ENCODE data around the gene TMEM131L.
"Not testable (repeated sequence)": the region's sequence is repeated elsewhere in the genome, so short reads cannot be mapped to it uniquely, and the experiment has no call there.

Gene TMEM131L

DNA sequence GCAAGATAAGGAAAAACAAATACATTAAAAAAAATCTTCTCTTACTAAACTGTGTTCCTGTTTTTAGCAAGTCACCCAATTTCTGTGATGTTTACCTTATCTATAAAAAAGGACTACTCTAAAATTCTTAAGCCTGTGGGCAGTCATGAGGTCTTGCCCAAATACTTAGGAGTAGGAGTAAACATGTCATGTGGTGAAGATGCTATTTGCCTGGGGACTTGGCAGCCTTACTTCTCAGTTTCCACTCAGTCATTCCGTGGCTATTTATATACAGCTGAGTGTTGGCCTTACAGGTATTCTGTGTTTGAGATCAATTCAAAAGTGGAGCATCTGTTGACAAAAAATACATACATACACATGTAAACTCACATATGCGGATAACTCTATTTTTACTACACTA, 128.1 kb downstream of the TMEM131L start:
- Histone ChIP-seq H3K27ac (no peak overlapping the region), H3K4me2 (no peak overlapping the region)

DNA sequence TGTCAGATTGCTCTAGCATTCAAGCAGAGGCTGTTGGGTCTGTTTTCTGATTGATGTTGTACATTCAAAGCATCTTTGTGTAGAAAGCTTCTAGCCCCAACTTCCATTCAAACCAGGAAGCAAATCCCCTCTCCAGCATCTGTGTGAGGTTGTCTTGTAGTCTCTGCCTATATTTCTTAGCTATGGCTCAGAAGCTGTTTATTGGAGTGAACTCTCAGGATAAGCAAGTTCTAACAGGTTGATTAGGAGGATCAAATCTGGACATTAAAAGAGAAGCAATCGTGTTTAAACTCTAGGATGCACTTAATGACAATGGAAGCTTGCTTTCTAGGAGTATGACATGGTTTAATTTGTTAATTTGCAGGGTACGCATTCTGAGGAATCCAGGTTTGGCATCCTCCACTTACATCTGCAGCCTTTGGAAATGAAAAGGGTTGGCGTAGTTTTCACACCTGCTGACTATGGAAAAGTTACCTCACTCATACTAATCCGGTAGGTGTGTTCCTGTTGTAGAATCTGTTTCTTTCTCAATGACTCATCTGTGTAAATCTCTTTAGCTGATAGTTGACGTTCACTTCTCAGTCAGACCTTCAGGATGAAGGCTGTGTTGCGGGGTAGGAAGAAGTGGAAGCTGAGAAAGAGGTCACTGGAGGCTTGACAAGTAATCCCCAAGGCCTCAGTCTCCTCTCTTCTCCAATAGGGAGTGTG, 129.9 kb downstream of the TMEM131L start:
- Histone ChIP-seq H3K9me3 (replicated peaks in 1 of 11) (no peaks in the 10 kb centered on the region), H3K27ac (0 out of 22 replicates have a peak overlapping the region, but pooled peaks of 1 of the 11 experiments have one; percentile 20), H3K36me3 (peaks cover 80 to 100% (median 97%) of the 10 kb centered on the region in 11 experiments), H3K27me3 (no peaks in the 10 kb centered on the region), H3K9ac (no peak overlapping the region), H4K20me1 (peaks cover 0 to 18% (median 0%) of the 10 kb centered on the region in 11 experiments; a peak in 5 of 22 replicates), H3K4me1 (peaks cover 0 to 12% (median 0%) of the 10 kb centered on the region in 10 experiments; a peak in 6 of 20 replicates), H3K4me3 (no peak overlapping the region), H3K4me2 (no peak overlapping the region)
- TF ChIP-seq Cebpa-rat (IDR thresholded peaks at IDR 0.05) = no peak

More for the DNA sequence above, 128.1 kb downstream of the TMEM131L start:
- H3K36me3 ChIP-seq = peaks cover 88 to 100% (median 97%) of the 10 kb centered on the region in 11 experiments
- H3K27me3 ChIP-seq = no peaks in the 10 kb centered on the region
- H3K4me1 ChIP-seq = no peaks in the 10 kb centered on the region
- peaks cover 0 to 18% (median 0%) of the 10 kb centered on the region in 11 experiments; a peak in 5 of 22 replicates for H4K20me1 ChIP-seq
- no peak for TF ChIP-seq Cebpa-rat (IDR thresholded peaks at IDR 0.05)
- H3K9ac ChIP-seq = no peak overlapping the region
- H3K9me3 ChIP-seq (replicated peaks in 1 of 11) = no peaks in the 10 kb centered on the region
- H3K4me3 ChIP-seq = no peak overlapping the region

DNA sequence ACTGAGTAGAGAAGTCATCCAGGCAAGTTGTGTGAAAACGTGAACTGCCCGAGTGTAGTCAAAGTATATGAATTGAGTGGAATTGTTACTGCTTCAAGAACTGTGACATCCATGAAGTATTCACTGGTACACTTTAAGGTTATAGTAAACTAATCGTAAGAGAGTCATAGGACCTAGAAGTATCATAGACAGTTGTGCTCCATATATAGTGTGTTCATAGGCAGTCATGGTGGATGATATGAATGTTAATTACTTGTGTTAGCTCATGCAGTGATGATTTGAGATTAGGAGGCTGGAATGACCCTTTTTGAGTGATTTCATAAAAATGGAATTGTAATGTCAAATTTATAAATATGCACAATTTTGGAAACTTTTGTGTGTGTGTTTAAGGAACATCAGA, 136.6 kb downstream of the TMEM131L start:
- H3K9ac ChIP-seq = no peak overlapping the region
- peaks cover 0 to 42% (median 8%) of the 10 kb centered on the region in 11 experiments; a peak in 8 of 22 replicates for H4K20me1 ChIP-seq
- H3K36me3 ChIP-seq = peaks cover 89 to 100% (median 100%) of the 10 kb centered on the region in 11 experiments
- H3K27me3 ChIP-seq = no peaks in the 10 kb centered on the region
- H3K9me3 ChIP-seq (replicated peaks in 1 of 11) = peaks cover 0 to 6% (median 0%) of the 10 kb centered on the region in 11 experiments; a peak in 1 of 22 replicates
- H3K27ac ChIP-seq = no peak overlapping the region
- peaks cover 0 to 12% (median 0%) of the 10 kb centered on the region in 10 experiments; a peak in 6 of 20 replicates for H3K4me1 ChIP-seq
- no peak overlapping the region for H3K4me3 ChIP-seq
- H3K4me2 ChIP-seq = no peak overlapping the region
- no peak for TF ChIP-seq Cebpa-rat (IDR thresholded peaks at IDR 0.05)

DNA sequence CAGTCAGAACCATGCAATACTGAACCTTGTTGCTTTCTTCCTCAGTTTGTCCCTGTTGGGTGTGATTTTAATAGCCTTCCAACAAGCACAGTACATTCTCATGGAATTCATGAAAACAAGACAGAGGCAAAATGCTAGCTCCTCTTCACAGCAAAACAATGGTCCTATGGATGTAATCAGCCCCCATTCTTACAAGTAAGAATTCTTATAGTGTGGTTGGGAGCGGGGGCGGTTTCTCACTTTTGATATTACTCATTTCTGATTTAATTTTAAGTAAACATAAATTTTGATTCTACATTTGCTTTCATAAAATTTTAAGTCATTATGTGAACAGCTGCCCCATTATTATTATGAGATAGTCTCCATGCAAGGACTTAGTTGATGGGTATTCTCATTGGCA, 137.1 kb downstream of the TMEM131L start:
- Histone ChIP-seq H4K20me1 (peaks cover 0 to 46% (median 10%) of the 10 kb centered on the region in 11 experiments; a peak in 8 of 22 replicates), H3K27me3 (no peaks in the 10 kb centered on the region), H3K27ac (no peak overlapping the region), H3K9me3 (replicated peaks in 1 of 11) (peaks cover 0 to 8% (median 0%) of the 10 kb centered on the region in 11 experiments; a peak in 1 of 22 replicates), H3K4me1 (peaks cover 0 to 12% (median 0%) of the 10 kb centered on the region in 10 experiments; a peak in 6 of 20 replicates), H3K36me3 (peaks cover 89 to 100% (median 100%) of the 10 kb centered on the region in 11 experiments), H3K9ac (no peak overlapping the region), H3K4me3 (no peak overlapping the region), H3K4me2 (no peak overlapping the region)
- TF ChIP-seq Cebpa-rat (IDR thresholded peaks at IDR 0.05) = no peak

DNA sequence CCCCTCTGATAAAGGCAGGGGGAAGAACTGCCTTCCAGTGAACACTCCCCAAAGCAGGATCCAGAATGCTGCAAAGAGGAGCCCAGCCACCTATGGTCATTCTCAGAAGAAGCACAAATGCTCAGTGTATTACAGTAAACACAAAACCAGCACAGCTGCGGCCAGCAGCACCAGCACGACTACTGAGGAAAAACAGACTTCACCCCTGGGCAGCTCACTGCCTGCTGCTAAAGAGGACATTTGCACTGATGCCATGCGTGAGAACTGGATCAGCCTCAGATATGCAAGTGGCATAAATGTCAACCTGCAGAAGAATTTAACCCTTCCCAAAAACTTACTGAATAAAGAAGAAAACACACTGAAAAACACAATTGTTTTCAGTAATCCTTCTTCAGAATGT, 137.7 kb downstream of the TMEM131L start:
- H3K4me1 ChIP-seq = peaks cover 0 to 13% (median 2%) of the 10 kb centered on the region in 10 experiments; a peak in 9 of 20 replicates
- peaks cover 84 to 100% (median 100%) of the 10 kb centered on the region in 11 experiments for H3K36me3 ChIP-seq
- H3K27me3 ChIP-seq = no peaks in the 10 kb centered on the region
- H4K20me1 ChIP-seq = peaks cover 0 to 51% (median 10%) of the 10 kb centered on the region in 11 experiments; a peak in 8 of 22 replicates
- H3K9ac ChIP-seq = no peak overlapping the region
- H3K27ac ChIP-seq = no peak overlapping the region
- no peak overlapping the region for H3K4me2 ChIP-seq
- TF ChIP-seq Cebpa-rat (IDR thresholded peaks at IDR 0.05) = no peak
- H3K4me3 ChIP-seq = no peak overlapping the region
- H3K9me3 ChIP-seq (replicated peaks in 1 of 11) = peaks cover 0 to 10% (median 0%) of the 10 kb centered on the region in 11 experiments; a peak in 6 of 22 replicates

DNA sequence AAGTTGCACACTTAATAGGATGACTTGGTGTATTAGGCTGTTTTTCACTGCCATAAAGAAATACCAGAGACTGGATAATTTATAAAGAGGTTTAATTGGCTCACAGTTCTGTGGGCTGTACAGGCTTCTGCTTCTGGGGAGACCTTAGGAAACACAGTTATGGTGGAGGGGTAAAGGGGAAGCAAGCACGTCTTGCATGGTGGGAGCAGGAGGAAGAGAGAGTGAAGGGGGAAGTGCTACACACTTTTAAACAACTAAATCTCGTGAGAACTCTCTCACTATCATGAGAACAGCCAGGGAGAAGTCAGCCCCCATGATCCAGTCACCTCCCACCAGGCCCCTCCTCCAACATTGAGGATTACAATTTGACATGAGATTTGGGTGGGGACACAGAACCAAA, 142.9 kb downstream of the TMEM131L start:
- H4K20me1 ChIP-seq = peaks cover 0 to 75% (median 10%) of the 10 kb centered on the region in 11 experiments; a peak in 9 of 22 replicates
- H3K9me3 ChIP-seq (replicated peaks in 1 of 11) = peaks cover 0 to 23% (median 0%) of the 10 kb centered on the region in 11 experiments; a peak in 9 of 22 replicates
- H3K9ac ChIP-seq, H3K4me1 ChIP-seq, H3K4me3 ChIP-seq, H3K27me3 ChIP-seq: not testable (repeated sequence)
- peak overlapping the region in 3 of 11 experiments; percentile 8 to 29 (median 19); a peak in 4 of 22 replicates for H3K27ac ChIP-seq
- H3K4me2 ChIP-seq = peak overlapping the region in 1 of 11 experiments; percentile 17; a peak in 2 of 22 replicates
- peaks cover 74 to 100% (median 99%) of the 10 kb centered on the region in 11 experiments for H3K36me3 ChIP-seq

DNA sequence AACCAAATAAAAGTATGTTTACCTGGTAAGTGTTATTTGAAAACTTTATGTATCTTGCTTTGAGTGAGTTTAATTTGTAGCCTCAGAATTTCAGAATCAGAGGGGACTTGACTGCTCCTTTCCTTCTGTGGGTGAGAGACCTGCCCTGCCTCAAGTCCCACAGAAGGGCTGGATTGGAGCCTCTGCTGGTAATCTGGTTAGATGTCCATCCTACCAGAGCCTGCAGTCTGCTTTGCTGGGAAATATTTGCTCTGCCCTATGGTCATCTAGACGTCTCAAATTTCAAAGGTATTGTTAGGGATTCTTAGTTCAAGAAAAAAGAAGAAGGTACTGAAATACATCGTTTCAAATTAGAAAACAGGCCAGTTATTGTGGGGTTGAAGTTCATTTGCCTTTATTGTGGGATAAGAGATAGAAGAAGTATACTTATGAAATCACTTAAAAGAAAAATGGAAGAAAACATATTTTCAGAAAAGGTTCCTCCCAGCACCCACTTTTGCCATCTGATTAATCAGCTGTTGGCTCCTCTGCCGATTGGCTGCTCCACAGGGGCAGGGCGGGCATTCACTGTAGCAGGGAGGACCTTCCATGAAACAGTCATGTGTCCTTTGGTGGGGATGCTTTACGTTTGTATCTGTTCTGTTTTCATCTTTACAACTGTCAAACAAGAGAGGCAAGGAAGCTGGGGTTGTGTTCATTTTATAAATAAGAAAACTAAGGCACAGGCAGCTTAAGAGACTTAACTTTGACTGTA, 144.6 kb downstream of the TMEM131L start:
- Histone ChIP-seq H3K27me3 (no peaks in the 10 kb centered on the region), H3K4me2 (no peak overlapping the region), H3K4me3 (no peak overlapping the region), H3K9ac (no peak overlapping the region), H3K9me3 (replicated peaks in 1 of 11) (peaks cover 0 to 23% (median 0%) of the 10 kb centered on the region in 11 experiments; a peak in 9 of 22 replicates), H3K4me1 (peaks cover 0 to 14% (median 7%) of the 10 kb centered on the region in 10 experiments; a peak in 13 of 20 replicates), H3K27ac (no peak overlapping the region), H4K20me1 (peaks cover 0 to 71% (median 10%) of the 10 kb centered on the region in 11 experiments; a peak in 11 of 22 replicates), H3K36me3 (peaks cover 74 to 100% (median 99%) of the 10 kb centered on the region in 11 experiments)
- TF ChIP-seq Cebpa-rat (IDR thresholded peaks at IDR 0.05) = no peak

DNA sequence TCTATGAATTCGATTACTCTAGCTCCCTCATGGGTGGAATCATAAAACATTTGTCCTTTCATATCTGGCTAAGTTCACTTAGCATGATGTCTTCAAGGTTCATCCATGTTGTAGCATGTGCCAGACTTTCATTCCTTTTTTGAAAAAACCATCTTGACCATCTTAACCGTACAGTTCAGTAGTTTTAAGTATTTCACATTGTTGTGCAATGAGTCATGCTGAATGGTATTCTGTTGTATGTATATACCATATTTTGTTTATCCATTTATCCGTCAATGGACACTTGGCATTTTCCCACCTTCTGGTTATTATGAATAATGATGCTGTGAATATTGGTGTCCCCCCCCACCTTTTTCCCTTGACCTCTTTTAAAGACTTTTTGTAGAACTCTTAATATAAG, 145.5 kb downstream of the TMEM131L start:
- no peaks in the 10 kb centered on the region for H3K27me3 ChIP-seq
- no peak for TF ChIP-seq Cebpa-rat (IDR thresholded peaks at IDR 0.05)
- H3K9me3 ChIP-seq (replicated peaks in 1 of 11) = peaks cover 0 to 23% (median 0%) of the 10 kb centered on the region in 11 experiments; a peak in 9 of 22 replicates
- no peak overlapping the region for H3K9ac ChIP-seq
- no peak overlapping the region for H3K27ac ChIP-seq
- no peak overlapping the region for H3K4me3 ChIP-seq
- H3K4me2 ChIP-seq = no peak overlapping the region
- H3K4me1 ChIP-seq = peaks cover 0 to 19% (median 10%) of the 10 kb centered on the region in 10 experiments; a peak in 13 of 20 replicates
- peaks cover 0 to 68% (median 5%) of the 10 kb centered on the region in 11 experiments; a peak in 9 of 22 replicates for H4K20me1 ChIP-seq
- peaks cover 74 to 100% (median 99%) of the 10 kb centered on the region in 11 experiments for H3K36me3 ChIP-seq
